MCF 10A (cell line): ENCODE results near the gene BIRC3. TPM values are rescaled to one million over a fixed set of nuclear protein-coding genes. Genes with fewer than 3 reads are reported as not detected.

Experiments
- BruUV-seq: library from RNA; stranded (reverse); fragments of 400-500 nt; replicated peaks from 2 replicates; lab custom pipeline; 2021; lab: Mats Ljungman, UMichigan
- CTCF ChIA-PET: fragments of 300-600 bp; sonication (Branson Sonifier 250); formaldehyde crosslinking; extraction: SDS; loops from one replicate; lab custom pipeline; 2021; ENCODE audit warnings: antibody characterized with exemption, inconsistent platforms; lab: Yijun Ruan, JAX
- POLR2A ChIA-PET: fragments of 300-600, 350-650 bp; sonication (Branson Sonifier 250); formaldehyde crosslinking; extraction: SDS; loops from one replicate; lab custom pipeline; 2020; ENCODE audit warnings: antibody characterized with exemption, inconsistent platforms; lab: Yijun Ruan, JAX
- DNase-seq: peaks from one replicate; pipeline ENCODE4 v3.0.0-alpha.2; 2018; ENCODE audit not compliant: unreplicated experiment
- H3K27ac Mint-ChIP-seq: one replicate; pipeline ENCODE4 v1.8.0; 2022; ENCODE audit warnings: mild to moderate bottlenecking, low read depth, mixed read lengths; ENCODE audit not compliant: unreplicated experiment
- H3K27me3 Mint-ChIP-seq: one replicate; pipeline ENCODE4 v1.8.0; 2022; ENCODE audit warnings: mixed read lengths; ENCODE audit not compliant: insufficient read depth, unreplicated experiment
- H3K36me3 Mint-ChIP-seq: one replicate; pipeline ENCODE4 v1.8.0; 2022; ENCODE audit warnings: mild to moderate bottlenecking, moderate library complexity, mixed read lengths; ENCODE audit not compliant: insufficient read depth, unreplicated experiment
- H3K4me1 Mint-ChIP-seq: one replicate; pipeline ENCODE4 v1.8.0; 2022; ENCODE audit warnings: mixed read lengths; ENCODE audit not compliant: insufficient read depth, unreplicated experiment
- H3K4me3 Mint-ChIP-seq: one replicate; pipeline ENCODE4 v1.8.0; 2022; ENCODE audit warnings: mild to moderate bottlenecking, moderate library complexity, mixed read lengths; ENCODE audit not compliant: unreplicated experiment
- H3K9me3 Mint-ChIP-seq: one replicate; pipeline ENCODE4 v1.8.0; 2022; ENCODE audit warnings: mixed read lengths; ENCODE audit not compliant: unreplicated experiment
- CTCF ChIP-seq: fragments of 200-600 bp; IDR thresholded peaks from one replicate; pipeline ENCODE4 v1.8.0; 2022; ENCODE audit warnings: antibody characterized with exemption, mild to moderate bottlenecking; ENCODE audit not compliant: unreplicated experiment
- intact Hi-C: fragments of 100-400 bp; cut with micrococcal nuclease; formaldehyde crosslinking; loops from 2 replicates; pipeline ENCODE4 v1.14.1; 2022
- total RNA-seq: library from RNA; stranded (reverse); gene quantifications from 2 replicates; pipeline ENCODE4 v1.2.3, GENCODE V29; 2022

BIRC3 gene
- total RNA-seq, 1 experiment from 2014 or later = 124 TPM

- DNase-seq = no peak
- peak; percentile 2 for TF ChIP-seq CTCF
- CTCF ChIA-PET = interaction anchor here (0.6 to 5.0 kb wide), 68 partner anchors 10 to 1719 kb away, joined by 3 to 42 read pairs (median 5); partner anchors contain the start of genes ANGPTL5, CEP126 and YAP1
- intact Hi-C loops = loop anchor here (1.0 to 5.0 kb wide), 6 partner anchors 42 to 406 kb away; partner anchors contain the start of genes CEP126 and CFAP300
- BruUV-seq = no TSS peak
- Mint-ChIP-seq H3K4me1 (peaks cover 28% of the 10 kb centered on the region), H3K27ac (peak overlapping the region; percentile 93), H3K4me3 (peak overlapping the region; percentile 80), H3K9me3 (no peaks in the 10 kb centered on the region), H3K36me3 (no peaks in the 10 kb centered on the region), H3K27me3 (no peaks in the 10 kb centered on the region)
- POLR2A ChIA-PET = interaction anchor here (0.6 to 5.8 kb wide), 50 partner anchors 10 to 408 kb away, joined by 3 to 155 read pairs (median 8); partner anchors contain the start of genes ANGPTL5, CEP126, CFAP300 and YAP1
These were observed 48.3 kb upstream of the BIRC3 start for GRCh38 chr11:102268985-102269470.

GRCh38 chr11:102269927-102270326, 47.4 kb upstream of the BIRC3 start:
- TF ChIP-seq CTCF = no peak
- CTCF ChIA-PET = interaction anchor here (0.7 to 5.0 kb wide), 33 partner anchors 10 to 409 kb away, joined by 3 to 42 read pairs (median 10); partner anchors contain the start of genes ANGPTL5, CEP126 and YAP1
- no peak overlapping the region for H3K4me3 Mint-ChIP-seq
- H3K27me3 Mint-ChIP-seq = no peaks in the 10 kb centered on the region
- no peak overlapping the region for H3K27ac Mint-ChIP-seq
- no TSS peak for BruUV-seq
- peak; percentile 24 for DNase-seq
- peaks cover 28% of the 10 kb centered on the region for H3K4me1 Mint-ChIP-seq
- H3K9me3 Mint-ChIP-seq = no peaks in the 10 kb centered on the region
- POLR2A ChIA-PET = interaction anchor here (0.9 to 5.8 kb wide), 26 partner anchors 10 to 354 kb away, joined by 3 to 155 read pairs (median 14); partner anchors contain the start of genes ANGPTL5, CEP126 and YAP1
- intact Hi-C loops = loop anchor here (2.0 to 5.0 kb wide), 4 partner anchors 43 to 407 kb away; partner anchors contain the start of gene CFAP300
- H3K36me3 Mint-ChIP-seq = no peaks in the 10 kb centered on the region

GRCh38 chr11:102272047-102272824, 45.0 kb upstream of the BIRC3 start:
- no peak for DNase-seq
- no TSS peak for BruUV-seq
- intact Hi-C loops = no loop called here
- ChIA-PET POLR2A (no interaction called here), CTCF (interaction anchor here (0.5 to 5.0 kb wide), 2 partner anchors 17 to 344 kb away, joined by 4 to 29 read pairs; no protein-coding TSS in a partner anchor)
- H3K9me3 Mint-ChIP-seq = no peaks in the 10 kb centered on the region
- H3K27me3 Mint-ChIP-seq = no peaks in the 10 kb centered on the region
- H3K36me3 Mint-ChIP-seq = no peaks in the 10 kb centered on the region
- H3K27ac Mint-ChIP-seq = no peak overlapping the region
- no peak overlapping the region for H3K4me3 Mint-ChIP-seq
- TF ChIP-seq CTCF = no peak
- peaks cover 36% of the 10 kb centered on the region for H3K4me1 Mint-ChIP-seq

- Mint-ChIP-seq H3K4me3 (no peak overlapping the region), H3K36me3 (no peaks in the 10 kb centered on the region), H3K9me3 (no peaks in the 10 kb centered on the region), H3K27me3 (no peaks in the 10 kb centered on the region), H3K27ac (no peak overlapping the region), H3K4me1 (peaks cover 21% of the 10 kb centered on the region)
- no peak for TF ChIP-seq CTCF
- intact Hi-C loops = no loop called here
- ChIA-PET CTCF (interaction anchor here (1.0 to 1.2 kb wide), 2 partner anchors 13 to 130 kb away, joined by 3 to 8 read pairs; no protein-coding TSS in a partner anchor), POLR2A (no interaction called here)
- BruUV-seq = no TSS peak
- no peak for DNase-seq
These were observed 42.7 kb upstream of the BIRC3 start for GRCh38 chr11:102274628-102275027.
